Testis (tissue), 2 donors: ENCODE results near the gene CNIH3.

Experiments
- POLR2A ChIP-seq: fragments of 450-650 bp; IDR thresholded peaks from one replicate; pipeline ENCODE4 v1.6.1; 2017; ENCODE audit warnings: antibody characterized with exemption, mild to moderate bottlenecking, moderate library complexity
- TF ChIP-seq, protein P1 (sequence below), 3 experiments: fragments of 450-650 bp in 2 of 3; fragments of 200-600 bp in 1 of 3; sonication (generic) in 1 of 3; IDR thresholded peaks; one replicate each; pipeline ENCODE4 v1.5.1; 2016 to 2019; ENCODE audit warnings: antibody characterized with exemption in 3 of 3, mild to moderate bottlenecking in 2 of 3, moderate library complexity in 1 of 3

DNA sequence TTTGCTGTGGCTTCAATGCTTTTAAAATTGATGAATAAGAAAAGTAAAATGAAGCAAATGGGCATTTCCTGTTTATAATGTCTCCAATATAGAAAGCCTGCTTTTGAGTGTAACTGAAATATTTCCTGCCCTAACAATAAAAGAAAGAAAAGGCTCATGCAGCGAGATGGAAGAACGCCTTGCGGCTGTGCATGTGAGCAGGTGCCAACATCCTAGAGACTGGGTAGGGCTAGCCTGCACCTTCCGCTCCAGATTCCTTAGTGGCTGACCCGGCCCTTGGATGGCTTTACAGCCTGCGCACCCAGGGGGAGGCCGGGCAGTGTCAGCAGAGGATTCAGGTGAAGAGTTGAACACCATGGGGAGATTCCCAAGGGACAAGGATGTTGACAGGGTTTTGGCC lies 21.8 kb downstream of the CNIH3 start:
- TF ChIP-seq POLR2A, result no peak
- TF ChIP-seq, protein P1, sequence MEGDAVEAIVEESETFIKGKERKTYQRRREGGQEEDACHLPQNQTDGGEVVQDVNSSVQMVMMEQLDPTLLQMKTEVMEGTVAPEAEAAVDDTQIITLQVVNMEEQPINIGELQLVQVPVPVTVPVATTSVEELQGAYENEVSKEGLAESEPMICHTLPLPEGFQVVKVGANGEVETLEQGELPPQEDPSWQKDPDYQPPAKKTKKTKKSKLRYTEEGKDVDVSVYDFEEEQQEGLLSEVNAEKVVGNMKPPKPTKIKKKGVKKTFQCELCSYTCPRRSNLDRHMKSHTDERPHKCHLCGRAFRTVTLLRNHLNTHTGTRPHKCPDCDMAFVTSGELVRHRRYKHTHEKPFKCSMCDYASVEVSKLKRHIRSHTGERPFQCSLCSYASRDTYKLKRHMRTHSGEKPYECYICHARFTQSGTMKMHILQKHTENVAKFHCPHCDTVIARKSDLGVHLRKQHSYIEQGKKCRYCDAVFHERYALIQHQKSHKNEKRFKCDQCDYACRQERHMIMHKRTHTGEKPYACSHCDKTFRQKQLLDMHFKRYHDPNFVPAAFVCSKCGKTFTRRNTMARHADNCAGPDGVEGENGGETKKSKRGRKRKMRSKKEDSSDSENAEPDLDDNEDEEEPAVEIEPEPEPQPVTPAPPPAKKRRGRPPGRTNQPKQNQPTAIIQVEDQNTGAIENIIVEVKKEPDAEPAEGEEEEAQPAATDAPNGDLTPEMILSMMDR (IDR thresholded peaks at IDR 0.05), result no peak
